Measurements from ENCODE around the gene HDAC11.

GRCh38 chr3:13492048-13492447, 11.9 kb downstream of the HDAC11 start:
- TF ChIP-seq GATA2 (IDR thresholded peaks at IDR 0.05; ENCODE audit: low read depth, low read length) (no peak), GATA3 (IDR thresholded peaks at IDR 0.05; ENCODE audit: low read depth, low read length) (no peak)
